HepG2 (cell line): ENCODE data around the gene ZFYVE26. TPM values are rescaled to one million over a fixed set of nuclear protein-coding genes. Genes with fewer than 3 reads are reported as not detected.
A peak's percentile ranks its signal among the peaks of the same experiment; 100 is the strongest.

Source experiments
- ATF1 ChIP-seq: IDR thresholded peaks from 2 replicates; pipeline ENCODE4 v1.6.1; 2016; ENCODE audit warnings: mild to moderate bottlenecking, control low read depth
- CHD4 ChIP-seq: fragments of 200-600 bp; sonication (generic); IDR thresholded peaks from 2 replicates; pipeline ENCODE4 v1.7.0; 2017; ENCODE audit warnings: mild to moderate bottlenecking, low read length, borderline replicate concordance
- FOXA3 ChIP-seq: IDR thresholded peaks from 2 replicates; pipeline ENCODE4 v1.6.1; 2016; ENCODE audit warnings: missing genetic modification reagents, missing compliant biosample characterization
- IRF2 ChIP-seq: IDR thresholded peaks from 2 replicates; pipeline ENCODE4 v1.6.1; 2018; ENCODE audit warnings: missing genetic modification reagents, missing compliant biosample characterization
- MED1 ChIP-seq: sonication (generic); formaldehyde crosslinking; IDR thresholded peaks from 2 replicates; pipeline ENCODE4 v1.4.0; 2020; ENCODE audit warnings: missing genetic modification reagents
- MIER3 ChIP-seq: IDR thresholded peaks from 2 replicates; pipeline ENCODE4 v1.6.1; 2016; ENCODE audit warnings: missing compliant biosample characterization, borderline replicate concordance
- NFE2L1 ChIP-seq: sonication (generic); formaldehyde crosslinking; IDR thresholded peaks from 2 replicates; pipeline ENCODE4 v1.4.0; 2020; ENCODE audit warnings: missing genetic modification reagents, mild to moderate bottlenecking, borderline replicate concordance
- POLR2G ChIP-seq: fragments of 200-400 bp; formaldehyde crosslinking; IDR thresholded peaks from 2 replicates; pipeline ENCODE4 v1.6.1; 2018; ENCODE audit warnings: mild to moderate bottlenecking, low read depth, low read length, moderate library complexity
- SMARCE1 ChIP-seq: fragments of 450-650 bp; IDR thresholded peaks from 2 replicates; pipeline ENCODE4 v1.6.1; 2017; ENCODE audit warnings: borderline replicate concordance
- TBX3 ChIP-seq: fragments of 450-650 bp; IDR thresholded peaks from 2 replicates; pipeline ENCODE4 v1.6.1; 2017; ENCODE audit warnings: antibody characterized with exemption, mild to moderate bottlenecking, inconsistent platforms, borderline replicate concordance
- XBP1 ChIP-seq: sonication (generic); formaldehyde crosslinking; IDR thresholded peaks from 2 replicates; pipeline ENCODE4 v1.5.0; 2020; ENCODE audit warnings: missing genetic modification reagents
- ZBTB7B ChIP-seq: sonication (generic); formaldehyde crosslinking; IDR thresholded peaks from 2 replicates; pipeline ENCODE4 v1.4.0; 2020; ENCODE audit warnings: missing genetic modification reagents
- ZKSCAN8 ChIP-seq: IDR thresholded peaks from 2 replicates; pipeline ENCODE4 v1.6.1; 2016; ENCODE audit warnings: borderline replicate concordance, missing genetic modification reagents, missing compliant biosample characterization
- ZNF318 ChIP-seq: sonication (generic); formaldehyde crosslinking; IDR thresholded peaks from 2 replicates; pipeline ENCODE4 v1.4.0; 2020; ENCODE audit warnings: mild to moderate bottlenecking, missing genetic modification reagents
- ZNF746 ChIP-seq: sonication (generic); formaldehyde crosslinking; IDR thresholded peaks from 2 replicates; pipeline ENCODE4 v1.8.0; 2022; ENCODE audit warnings: mild to moderate bottlenecking, missing genetic modification reagents
- ZNF749 ChIP-seq: sonication (generic); formaldehyde crosslinking; IDR thresholded peaks from 2 replicates; pipeline ENCODE4 v1.8.0; 2022; ENCODE audit warnings: mild to moderate bottlenecking, missing genetic modification reagents, moderate library complexity, borderline replicate concordance
- polyA plus RNA-seq, 8 experiments: library from polyadenylated mRNA; depleted of rRNA in 3 of 8; stranded (reverse) in 7 of 8; unstranded in 1 of 8; fragments of >200 nt; fragmentation: Illumina TruSeq in 4 of 8; extraction: Trizol in 4 of 8; gene quantifications; 2 replicates each; pipeline versions ENCODE4 v1.2.1 to v1.2.3, GENCODE V29; 2011 to 2016; ENCODE audit warnings: low read depth in 4 of 8, missing spikeins in 1 of 8, mixed read lengths in 1 of 8; ENCODE audit not compliant: insufficient read depth in 1 of 8
- total RNA-seq, 5 experiments: library from RNA; depleted of rRNA; stranded (reverse); fragments of >200 nt; fragmentation: Illumina TruSeq; extraction: Trizol; gene quantifications; 2 replicates each; pipeline ENCODE4 v1.2.3, GENCODE V29; 2016; ENCODE audit warnings: low read depth in 1 of 5
- TF ChIP-seq, protein P1 (sequence below): sonication (generic); formaldehyde crosslinking; IDR thresholded peaks from 2 replicates; pipeline ENCODE4 v1.5.0; 2020; ENCODE audit warnings: missing genetic modification reagents
- TF ChIP-seq, protein P2 (sequence below): sonication (generic); formaldehyde crosslinking; IDR thresholded peaks from 2 replicates; pipeline ENCODE4 v1.8.0; 2022; ENCODE audit warnings: mild to moderate bottlenecking, missing genetic modification reagents, moderate library complexity

ZFYVE26 gene
- total and polyA plus RNA-seq, 2 of the 13 experiments (the other 11 are each of a cell fraction or from before 2014, with no cell fraction given): 13.6 to 16.4 TPM

DNA sequence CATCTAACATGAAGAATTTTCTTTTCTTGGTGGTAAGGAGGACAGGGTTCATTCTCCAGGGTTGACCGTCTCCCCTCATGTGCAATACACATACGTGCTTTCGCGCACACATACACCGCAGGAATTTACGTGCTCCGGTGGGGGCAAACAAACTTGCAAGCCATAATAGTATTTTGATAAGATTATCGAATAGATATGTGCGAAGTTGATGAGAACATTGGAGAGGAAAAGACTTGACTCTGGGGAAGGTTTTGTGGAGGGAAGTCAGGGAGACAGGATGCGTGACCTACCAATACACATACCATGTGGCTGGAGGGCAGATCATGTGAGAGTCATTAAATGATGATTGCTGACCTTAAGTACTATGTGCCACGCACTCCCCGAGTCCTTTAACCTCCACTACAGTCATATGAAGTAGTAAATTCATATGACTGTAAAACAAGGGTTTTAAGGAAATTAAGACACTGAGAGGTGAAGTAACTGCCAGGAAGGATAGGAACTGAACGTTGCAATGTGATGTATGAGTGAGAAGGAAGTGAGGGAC lies 4.1 kb upstream of the ZFYVE26 start (continued):
- 0 out of 2 replicates have a peak, but pooled peaks have one; percentile 24 for TF ChIP-seq POLR2G
- TF ChIP-seq MED1 (CRISPR knock-in tag): 0 out of 2 replicates have a peak, but pooled peaks have one; percentile 23
- no peak for TF ChIP-seq XBP1 (CRISPR knock-in tag)
- TF ChIP-seq, protein P1, sequence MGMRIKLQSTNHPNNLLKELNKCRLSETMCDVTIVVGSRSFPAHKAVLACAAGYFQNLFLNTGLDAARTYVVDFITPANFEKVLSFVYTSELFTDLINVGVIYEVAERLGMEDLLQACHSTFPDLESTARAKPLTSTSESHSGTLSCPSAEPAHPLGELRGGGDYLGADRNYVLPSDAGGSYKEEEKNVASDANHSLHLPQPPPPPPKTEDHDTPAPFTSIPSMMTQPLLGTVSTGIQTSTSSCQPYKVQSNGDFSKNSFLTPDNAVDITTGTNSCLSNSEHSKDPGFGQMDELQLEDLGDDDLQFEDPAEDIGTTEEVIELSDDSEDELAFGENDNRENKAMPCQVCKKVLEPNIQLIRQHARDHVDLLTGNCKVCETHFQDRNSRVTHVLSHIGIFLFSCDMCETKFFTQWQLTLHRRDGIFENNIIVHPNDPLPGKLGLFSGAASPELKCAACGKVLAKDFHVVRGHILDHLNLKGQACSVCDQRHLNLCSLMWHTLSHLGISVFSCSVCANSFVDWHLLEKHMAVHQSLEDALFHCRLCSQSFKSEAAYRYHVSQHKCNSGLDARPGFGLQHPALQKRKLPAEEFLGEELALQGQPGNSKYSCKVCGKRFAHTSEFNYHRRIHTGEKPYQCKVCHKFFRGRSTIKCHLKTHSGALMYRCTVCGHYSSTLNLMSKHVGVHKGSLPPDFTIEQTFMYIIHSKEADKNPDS (CRISPR knock-in tag): no peak
- TF ChIP-seq MIER3 (CRISPR knock-in tag): no peak
- no peak for TF ChIP-seq NFE2L1 (CRISPR knock-in tag)
- TF ChIP-seq ZNF749 (CRISPR knock-in tag): no peak
- TF ChIP-seq IRF2 (CRISPR knock-in tag): no peak
- TF ChIP-seq ATF1: 0 out of 2 replicates have a peak, but pooled peaks have one; percentile 21
- TF ChIP-seq, protein P2, sequence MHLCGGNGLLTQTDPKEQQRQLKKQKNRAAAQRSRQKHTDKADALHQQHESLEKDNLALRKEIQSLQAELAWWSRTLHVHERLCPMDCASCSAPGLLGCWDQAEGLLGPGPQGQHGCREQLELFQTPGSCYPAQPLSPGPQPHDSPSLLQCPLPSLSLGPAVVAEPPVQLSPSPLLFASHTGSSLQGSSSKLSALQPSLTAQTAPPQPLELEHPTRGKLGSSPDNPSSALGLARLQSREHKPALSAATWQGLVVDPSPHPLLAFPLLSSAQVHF (CRISPR knock-in tag): no peak
- no peak for TF ChIP-seq ZNF318 (CRISPR knock-in tag)
- TF ChIP-seq FOXA3 (CRISPR knock-in tag): no peak
- no peak for TF ChIP-seq CHD4
- no peak for TF ChIP-seq ZKSCAN8 (CRISPR knock-in tag)
- 0 out of 2 replicates have a peak, but pooled peaks have one; percentile 6 for TF ChIP-seq ZBTB7B (CRISPR knock-in tag)
- TF ChIP-seq SMARCE1: no peak
- TF ChIP-seq ZNF746: no peak
- no peak for TF ChIP-seq TBX3
